Limb (tissue), 2 donors: Measurements from ENCODE around the gene TPGS1.

ENCODE experiments used
- DNase-seq, 2 donors: peaks; one replicate each; pipeline ENCODE4 v3.0.0-alpha.2; 2016; ENCODE audit errors: extremely low spot score in 2 of 2

TPGS1 gene

DNA sequence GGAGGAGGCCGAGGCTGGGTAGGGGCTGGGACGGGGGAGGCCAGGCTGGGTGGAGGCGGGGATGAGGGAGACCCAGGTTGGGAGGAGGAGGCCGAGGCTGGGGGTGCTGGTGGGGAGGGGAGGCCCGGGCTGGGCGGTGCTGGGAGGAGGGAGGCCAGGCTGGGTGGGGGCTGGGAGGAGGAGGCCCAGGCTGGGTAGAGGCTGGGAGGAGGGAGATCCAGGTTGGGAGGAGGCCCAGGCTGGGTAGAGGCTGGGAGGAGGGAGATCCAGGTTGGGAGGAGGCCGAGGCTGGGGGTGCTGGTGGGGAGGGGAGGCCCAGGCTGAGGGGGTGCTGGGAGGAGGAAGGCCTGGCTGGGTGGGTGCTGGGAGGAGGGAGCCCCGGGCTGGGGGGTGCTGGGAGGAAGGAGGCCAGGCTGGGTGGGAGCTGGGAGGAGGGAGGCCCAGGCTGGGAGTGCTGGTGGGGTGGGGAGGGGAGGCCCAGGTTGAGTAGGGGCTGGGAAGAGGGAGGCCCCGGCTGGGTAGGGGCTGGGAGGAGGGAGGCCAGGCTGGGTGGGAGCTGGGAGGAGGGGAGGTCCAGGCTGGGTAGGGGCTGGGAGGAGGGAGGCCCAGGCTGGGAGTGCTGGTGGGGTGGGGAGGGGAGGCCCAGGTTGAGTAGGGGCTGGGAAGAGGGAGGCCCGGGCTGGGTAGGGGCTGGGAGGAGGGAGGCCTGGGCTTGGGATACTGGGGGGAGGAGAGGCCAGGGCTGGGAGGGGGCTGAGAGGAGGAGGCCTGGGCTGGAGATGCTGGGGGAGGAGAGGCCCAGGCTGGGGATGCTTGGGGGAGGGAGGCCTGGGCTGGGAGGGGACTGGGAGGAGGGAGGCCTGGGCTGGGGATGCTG is 10.7 kb downstream of the TPGS1 start:
- peak; percentile 89 to 92 for DNase-seq

DNA sequence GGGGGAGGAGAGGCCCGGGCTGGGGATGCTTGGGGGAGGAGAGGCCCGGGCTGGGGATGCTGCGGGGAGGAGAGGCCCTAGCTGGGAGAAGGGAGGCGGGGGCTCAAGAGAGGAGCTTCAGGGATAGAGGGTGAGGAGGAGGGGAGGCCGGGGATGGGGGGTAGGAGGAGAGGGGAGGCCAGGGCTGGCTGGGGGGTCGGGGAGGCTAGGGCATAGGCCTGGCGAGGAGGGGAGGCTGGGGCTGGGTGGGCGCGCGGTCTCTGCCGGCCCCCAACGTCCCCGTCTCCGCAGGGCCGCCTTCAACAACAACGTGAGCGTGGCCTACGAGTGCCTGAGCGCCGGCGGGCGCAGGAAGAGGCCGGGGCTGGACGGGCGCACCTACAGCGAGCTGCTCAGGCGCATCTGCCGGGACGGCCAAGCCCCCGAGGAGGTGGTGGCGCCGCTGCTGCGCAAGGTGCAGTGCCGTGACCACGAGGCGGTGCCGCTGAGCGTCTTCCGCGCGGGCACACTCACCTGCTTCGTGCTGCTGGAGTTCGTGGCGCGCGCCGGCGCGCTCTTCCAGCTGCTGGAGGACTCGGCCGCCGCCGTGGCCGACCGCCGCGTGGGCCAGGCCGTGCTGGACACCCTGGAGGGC is 11.4 kb downstream of the TPGS1 start:
- DNase-seq: no peak

DNA sequence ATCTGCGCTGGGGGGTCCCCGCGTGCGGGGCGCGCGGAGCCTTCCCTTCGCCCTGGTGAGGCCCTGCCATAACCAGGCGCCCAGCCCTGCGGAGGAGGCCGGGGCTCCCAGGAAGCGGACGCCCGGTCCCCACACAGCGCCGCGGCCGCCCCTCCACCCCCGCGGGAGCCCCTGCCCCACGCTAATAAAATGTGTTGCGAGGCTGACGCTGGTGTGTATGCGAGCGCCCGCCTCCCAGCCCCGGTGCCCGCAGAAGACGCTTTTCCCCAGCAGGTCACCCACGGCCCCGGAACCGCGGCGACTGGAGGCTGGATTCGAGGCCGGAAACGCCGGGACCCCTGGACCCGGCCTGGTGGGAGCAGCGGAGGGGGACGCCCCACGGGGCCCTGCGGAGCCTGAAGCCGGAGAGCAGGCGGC is 12.2 kb downstream of the TPGS1 start:
- DNase-seq: no peak

DNA sequence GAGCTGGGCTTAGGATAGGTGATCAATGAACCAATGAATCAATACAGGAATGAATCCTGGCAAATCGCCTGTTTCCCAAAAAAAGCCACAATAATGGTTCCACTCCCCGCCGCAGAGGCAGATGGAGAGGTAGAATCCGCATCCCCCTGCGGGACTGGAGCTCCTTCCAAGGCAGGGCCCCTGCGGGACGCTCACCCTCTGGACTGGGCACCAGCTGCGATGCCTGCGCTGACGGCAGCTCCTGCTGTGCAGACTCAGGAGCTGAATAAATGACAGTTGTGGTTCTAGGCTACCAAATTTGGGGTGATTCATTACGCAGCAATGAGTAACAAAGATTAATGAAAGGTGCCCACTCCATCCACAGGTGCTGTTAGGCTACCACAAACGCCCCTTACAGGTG is 15.4 kb downstream of the TPGS1 start:
- no peak for DNase-seq

DNA sequence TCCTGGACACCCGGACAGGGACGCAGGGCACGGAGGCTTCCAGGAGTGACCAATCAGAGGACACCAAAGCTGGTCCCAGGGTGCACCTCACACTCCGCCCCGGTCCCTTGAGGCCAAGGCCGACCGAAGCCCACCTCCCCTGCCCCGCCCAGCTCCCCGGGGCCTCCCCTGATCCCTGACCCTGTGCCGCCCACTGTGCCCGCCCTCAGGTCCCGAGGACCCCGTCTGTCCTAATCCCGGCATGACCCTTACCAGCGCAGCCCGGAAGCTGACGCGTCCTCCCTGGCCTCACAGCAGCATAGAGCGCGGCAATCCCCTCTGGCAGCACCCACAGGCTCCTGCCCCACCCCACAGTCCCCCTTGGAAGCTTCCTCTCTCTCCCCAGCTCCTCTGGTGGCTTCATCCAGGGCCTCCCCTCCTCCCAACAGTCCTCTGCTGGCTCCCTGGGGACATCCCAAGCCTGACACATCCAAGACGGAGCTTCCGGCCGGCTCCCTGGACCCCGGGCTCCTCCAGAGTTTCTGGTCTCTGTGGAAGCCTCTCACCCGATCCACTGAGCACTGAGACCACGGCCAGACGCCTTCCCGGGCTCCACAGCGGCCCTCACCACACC is 16.9 kb downstream of the TPGS1 start:
- DNase-seq: no peak

DNA sequence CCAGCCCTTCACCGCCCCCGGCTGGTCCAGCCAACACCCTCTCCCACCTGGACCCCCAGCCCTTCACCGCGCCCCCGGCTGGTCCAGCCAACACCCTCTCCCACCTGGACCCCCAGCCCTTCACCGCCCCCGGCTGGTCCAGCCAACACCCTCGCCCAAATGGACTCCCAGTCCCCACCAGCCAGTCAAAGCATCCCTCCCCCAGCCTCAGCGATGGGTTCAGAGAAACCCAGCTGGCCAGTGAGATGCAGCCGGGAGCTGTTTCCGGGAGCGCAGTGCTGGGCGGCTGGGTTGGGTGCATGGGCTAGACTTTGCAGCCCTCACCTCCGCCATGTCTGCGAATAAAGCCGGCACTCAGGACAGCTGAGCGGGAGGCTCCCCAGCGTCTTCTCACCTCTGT is 17.7 kb downstream of the TPGS1 start:
- no peak for DNase-seq

DNA sequence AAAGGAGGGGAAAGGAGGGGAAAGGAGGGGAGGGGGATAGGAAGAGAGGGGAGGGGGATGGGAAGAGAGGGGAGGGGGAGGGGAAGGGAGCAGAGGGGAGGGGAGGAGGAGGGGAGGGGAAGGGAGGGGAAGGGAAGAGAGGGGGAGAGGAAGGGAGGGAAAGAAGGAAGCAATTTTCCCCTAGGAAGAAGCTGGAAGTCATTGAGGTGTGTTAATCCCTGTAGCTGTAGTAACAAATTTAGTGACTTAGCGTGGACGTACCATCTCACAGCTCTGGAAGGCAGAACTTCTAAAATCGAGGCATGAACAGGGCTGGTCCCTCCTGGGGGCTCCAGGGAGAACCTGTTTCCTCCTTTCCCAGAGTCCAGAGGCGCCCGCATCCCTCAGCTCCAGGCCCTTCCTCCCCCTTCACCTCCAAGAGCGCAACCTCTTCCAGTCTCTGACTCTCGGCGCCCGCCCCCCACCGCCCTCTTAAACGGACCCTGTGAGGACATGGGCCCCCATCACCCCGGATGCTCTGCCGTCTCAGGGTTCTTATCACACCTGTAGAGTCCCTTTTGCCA is 18.6 kb downstream of the TPGS1 start:
- no peak for DNase-seq

DNA sequence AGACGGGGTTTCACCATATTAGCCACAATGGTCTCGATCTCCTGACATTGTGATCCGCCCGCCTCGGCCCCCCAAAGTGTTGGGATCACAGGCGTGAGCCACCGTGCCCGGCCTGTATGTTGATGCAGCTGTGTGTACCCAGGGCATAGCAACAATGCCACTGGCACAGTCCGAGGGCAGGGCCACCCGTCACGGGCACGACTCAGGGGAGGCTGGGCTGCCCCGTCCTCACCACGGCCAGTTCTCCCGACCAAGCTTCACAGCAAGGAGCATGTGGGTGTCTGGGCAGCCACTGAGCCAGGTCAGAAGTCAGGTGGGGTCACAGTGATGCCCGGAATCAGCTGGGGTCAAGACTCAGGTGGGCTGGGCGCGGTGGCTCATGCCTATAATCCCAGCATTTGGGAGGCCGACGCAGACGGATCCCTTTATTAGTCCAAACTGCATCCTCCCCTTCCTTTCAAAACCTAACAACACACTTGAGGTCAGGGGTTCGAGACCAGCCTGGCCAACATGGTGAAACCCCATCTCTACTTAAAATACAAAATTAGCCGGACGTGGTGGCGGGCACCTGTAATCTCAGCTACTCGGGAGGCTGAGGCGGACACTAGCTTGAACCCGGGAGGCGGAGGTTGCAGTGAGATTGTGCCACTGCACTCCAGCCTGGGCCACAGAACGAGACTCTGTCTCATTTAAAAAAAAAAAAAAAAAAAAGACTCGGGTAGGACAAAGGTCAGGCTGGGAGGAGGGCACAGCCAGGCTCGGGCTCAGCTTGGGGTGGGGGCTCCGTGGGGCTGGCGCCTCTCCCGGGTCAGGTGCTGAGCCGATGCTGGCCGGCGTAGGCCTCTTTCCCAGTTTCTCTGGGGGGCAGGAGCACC is 23.1 kb downstream of the TPGS1 start:
- DNase-seq: no peak

DNA sequence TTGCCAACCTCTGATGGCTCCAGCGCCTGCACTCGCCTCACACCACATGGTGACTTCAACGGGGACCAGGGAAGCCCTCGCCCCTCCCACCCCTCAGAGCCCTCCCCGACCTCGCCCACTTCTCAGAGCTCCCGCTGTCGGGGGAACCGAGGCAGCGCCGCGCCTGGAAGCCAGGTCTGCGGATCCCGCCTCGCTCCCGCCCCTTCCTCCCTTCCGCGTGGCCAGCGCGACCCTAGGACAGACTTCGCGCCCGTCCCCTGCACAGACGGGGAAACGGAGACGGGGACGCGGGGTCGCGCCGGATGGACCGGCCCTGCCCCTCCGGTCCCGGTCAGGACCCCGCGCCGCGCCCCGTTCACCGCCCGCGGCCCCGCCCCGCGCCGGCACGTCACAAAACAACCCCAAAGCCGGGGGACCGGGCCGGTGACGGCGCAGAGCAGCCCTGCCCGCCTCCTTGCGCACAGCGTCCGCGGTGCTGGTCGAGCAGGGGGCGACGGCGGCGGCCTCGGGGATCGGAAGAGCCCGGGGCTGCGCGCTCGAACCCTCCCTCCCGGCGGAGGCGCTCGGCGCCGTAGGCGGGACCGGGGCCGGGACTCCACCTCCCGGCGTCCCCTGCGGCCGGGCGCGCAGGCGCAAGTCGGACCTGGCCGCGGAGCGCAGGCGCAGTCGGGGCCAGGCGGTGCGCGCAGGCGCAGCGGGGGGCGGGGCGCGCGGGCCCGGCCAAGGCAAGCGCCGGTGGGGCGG is 23.9 kb downstream of the TPGS1 start:
- peak; percentile 90 to 96 for DNase-seq

DNA sequence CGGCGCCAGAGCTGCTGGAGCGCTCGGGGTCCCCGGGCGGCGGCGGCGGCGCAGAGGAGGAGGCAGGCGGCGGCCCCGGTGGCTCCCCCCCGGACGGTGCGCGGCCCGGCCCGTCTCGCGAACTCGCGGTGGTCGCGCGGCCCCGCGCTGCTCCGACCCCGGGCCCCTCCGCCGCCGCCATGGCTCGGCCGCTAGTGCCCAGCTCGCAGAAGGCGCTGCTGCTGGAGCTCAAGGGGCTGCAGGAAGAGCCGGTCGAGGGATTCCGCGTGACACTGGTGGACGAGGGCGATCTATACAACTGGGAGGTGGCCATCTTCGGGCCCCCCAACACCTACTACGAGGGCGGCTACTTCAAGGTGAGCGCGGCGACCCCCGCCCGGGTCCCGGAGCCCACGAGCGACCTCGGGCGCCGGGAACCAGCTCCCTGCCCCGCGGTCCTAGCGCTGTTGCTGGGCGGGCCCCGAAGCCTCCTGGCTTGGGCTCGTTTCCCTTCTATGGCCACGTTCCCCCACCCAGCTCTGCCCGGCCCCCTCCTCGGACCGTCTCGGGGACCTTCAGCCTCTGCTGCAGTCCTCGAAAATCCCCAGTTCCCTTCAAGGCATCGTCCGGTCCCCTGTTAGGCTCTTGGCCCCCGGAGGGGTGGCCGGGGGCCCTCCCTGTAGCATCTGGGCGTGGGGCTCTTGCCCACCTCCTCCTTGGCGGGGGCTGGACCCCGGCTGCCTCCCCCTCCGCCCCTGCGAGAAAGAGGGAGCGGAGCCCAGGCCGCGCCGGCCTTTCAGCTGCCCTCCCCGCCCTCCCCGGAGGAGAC is 24.7 kb downstream of the TPGS1 start, which contains the start of gene CDC34:
CDC34 (plus strand) TSS at position 8 of the 808 bp plus-strand sequence; CDS start at position 180, 172 bp downstream.
- no peak for DNase-seq

DNA sequence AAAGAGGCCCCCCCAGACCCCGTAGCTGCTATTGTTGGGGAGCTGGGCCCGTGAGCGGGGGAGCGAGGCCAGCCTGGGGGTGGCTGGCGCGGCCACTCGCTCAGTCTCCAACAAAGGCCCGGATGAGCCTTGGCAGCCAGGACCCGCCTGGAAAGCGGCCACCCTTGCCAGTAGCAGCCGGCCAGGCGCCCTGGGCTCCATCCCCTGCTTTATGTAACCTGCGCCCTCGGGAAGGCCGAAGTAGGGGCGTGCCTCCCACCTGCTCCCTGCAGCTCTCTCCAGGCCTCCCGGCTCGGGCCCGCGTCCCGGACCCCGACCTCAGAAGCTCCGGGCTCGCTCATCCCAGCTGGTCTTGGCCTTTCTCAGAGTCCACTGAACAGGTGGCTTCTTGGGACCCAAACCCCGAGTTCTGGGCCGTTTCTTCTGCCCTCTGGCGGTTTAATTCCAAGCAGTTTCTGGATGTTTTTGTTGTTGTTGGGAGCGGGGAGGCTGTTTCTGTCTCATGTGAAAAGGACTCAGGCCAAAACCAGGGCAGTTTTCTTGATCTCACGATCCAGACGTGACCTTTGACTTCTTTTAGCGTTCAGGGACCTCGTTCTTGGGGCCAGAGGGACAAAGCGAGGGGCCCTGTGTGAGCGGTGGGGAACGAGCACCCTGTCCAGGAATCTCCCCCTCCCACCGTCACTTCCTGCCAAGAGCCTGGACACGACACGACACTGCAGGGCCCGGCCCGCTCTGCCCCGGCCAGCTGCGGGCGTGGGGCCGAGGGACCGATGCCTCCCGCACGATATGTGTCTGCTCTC is 25.5 kb downstream of the TPGS1 start:
- peak; percentile 49 to 70 for DNase-seq

DNA sequence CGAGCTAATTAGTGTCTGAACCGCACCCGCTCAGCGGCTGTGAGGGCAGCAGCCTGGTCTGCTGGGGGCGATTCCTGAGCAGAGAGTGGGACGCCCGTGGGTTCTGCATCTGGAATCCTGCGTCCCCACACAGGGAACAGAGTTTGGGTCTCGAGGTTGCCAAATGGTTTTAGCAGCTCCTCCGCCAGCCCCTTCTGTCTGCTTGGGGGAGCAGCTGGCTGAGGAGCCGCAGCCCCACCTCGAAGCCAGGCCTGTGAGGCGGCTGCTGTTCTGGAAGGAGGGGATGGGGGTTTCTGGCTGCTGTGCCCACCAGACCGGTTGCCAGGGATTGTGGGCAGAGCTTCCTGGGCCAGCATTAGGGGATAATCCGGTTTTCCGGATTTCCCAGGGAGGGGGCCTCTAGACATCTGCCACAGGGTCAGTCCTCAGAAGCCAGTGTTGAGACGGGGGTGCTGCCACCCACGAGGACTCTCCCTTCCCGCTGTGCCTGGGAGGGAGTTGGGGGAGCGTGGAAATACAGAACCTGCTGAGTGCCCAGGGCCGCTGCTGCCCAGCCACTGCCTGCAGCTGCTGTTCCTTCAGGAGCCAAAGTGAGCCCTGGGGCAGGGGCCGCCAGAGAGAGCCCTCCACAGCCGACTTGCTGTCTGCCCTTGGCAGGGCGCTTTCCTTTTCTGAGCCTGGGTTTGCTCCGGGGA is 26.2 kb downstream of the TPGS1 start:
- no peak for DNase-seq

DNA sequence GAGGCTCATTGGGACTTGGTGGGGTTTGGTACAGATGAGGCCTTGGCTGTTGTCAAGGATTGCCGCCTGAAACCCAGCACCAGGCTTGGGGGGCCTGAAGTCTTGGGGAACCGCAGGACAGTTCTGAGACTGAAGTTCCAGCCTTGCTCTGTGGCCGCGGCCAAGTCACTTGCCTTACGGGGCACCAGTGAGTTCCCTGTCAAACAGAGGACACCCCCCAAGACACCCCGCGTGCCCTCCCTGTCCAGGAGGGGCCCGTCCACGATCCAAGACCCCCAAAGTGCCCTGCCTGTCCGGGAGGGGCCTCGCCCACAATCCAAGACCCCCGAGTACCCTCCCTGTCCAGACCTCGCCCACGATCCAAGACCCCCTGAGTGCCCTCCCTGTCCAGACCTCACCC is 26.8 kb downstream of the TPGS1 start:
- DNase-seq: no peak

DNA sequence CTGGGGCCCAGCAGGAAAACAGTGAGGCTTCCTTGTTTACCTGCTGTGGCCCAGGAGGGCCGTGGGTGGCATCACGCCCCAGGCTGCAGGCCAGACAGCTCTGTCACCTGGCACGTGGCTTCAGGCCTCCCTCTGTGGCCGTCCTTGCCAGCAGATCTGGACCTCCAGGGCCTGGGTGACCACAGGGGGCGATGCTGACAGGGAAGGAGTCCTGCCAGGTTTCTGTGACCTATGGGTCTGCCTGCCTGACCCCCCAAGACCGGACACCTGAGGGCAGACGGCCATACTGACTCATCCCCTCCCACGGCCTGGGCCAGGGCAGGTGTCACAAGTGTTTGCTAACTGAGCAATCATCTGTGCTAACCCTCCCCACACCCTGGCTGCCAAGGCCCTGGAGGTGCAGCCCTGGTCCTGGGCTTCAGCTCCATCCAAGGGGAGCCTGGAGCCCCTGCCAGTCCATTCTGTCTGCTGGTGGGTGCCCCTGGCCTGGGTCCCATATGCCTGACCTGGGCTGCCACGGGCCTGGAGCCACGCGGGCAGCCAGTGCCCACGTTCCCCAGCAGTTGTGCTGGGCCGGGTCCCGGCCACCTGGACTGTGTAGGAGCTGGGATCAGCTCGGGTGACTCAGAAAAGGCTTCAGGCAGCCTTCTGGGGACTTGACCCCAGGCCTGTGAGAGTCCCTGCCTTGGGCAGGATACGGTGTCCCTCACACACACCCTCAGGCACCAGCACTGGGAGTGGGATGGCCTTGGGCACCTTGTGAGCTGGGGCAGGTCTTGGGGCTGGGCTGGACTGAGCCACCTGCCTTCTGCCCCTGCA is 27.9 kb downstream of the TPGS1 start:
- no peak for DNase-seq

DNA sequence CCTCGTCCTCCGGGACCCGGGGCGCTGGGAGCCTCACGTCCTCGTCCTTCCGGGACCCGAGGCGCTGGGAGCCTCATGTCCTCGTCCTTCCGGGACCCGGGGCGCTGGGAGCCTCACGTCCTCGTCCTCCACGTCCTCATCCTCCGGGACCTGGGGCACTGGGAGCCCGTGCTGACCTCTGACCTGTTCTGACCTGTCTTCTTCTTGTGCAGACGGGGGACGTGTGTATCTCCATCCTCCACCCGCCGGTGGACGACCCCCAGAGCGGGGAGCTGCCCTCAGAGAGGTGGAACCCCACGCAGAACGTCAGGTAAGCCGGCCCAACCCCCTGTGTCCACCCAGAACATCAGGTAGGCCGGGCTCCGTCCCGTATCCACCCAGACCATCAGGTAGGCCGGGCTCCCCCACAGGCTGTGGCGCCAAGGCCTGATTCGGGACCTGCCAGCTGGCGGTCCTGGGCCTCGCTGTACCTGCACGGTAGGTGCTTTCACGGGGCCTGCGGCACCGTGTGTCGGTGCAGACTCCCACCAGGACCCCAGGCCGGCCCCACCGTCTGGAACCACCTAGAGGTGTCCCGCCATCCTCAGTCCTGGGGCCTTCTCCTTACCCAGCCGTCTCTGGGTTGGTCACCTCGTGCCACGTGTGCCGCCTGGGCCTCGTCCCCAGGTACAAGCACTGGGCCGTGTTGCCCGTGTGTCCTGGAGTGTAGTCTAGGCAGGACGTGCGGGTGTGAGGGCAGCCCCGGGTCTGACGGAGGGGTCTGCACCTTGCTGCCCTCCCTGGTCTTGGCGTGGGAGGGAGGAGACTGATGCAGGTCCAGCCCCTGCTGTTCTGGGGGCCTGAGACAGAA is 29.0 kb downstream of the TPGS1 start:
- no peak for DNase-seq

DNA sequence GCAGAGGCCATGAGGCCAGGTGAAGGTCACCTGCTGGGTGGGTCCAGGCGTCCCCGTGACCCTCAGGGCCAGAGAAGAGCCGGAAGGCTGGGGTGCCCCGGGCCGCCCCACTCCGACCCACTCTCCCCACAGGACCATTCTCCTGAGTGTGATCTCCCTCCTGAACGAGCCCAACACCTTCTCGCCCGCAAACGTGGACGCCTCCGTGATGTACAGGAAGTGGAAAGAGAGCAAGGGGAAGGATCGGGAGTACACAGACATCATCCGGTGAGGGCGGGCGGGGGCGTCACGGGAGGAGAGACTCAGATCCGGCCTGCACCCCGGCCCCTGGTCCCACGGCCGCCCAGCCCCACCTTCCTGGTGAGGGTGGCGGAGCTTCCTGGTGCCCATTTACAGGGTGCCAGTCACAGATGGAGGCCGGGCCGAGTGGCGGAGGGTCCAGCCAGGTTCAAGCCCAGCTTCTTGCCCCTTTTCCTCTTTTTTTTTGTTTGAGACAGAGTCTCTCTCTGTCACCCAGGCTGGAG is 29.6 kb downstream of the TPGS1 start:
- DNase-seq: no peak
